RCC 7860 (cell line): ENCODE data around the gene TCF4.

Experiments used
- DNase-seq: peaks from one replicate; pipeline ENCODE4 v3.0.0-alpha.2; 2015; ENCODE audit warnings: low spot score
- FAIRE-seq: peaks from 2 replicates; lab custom pipeline; 2012; peaks lifted over from hg19 to GRCh38; lab: Jason Lieb, UNC

Gene TCF4

DNA sequence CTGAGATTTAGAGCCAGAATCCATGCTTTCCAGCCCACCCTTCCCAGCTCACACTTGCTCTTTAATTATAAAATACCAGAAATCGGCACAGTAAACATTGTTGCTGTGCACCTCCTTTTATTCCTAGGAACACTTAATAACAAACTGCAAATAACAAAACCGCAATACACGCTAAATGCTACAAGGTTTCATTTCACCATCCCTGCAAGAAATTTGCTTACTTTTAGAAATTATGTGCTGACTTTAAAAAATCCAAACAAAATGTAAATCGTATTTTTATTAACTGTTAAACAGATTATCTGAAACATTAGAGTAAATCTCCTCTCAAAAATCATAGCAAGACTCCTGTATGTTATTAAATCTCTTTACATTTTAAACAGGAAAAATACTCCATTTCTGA is 79.3 kb downstream of the TCF4 start:
- FAIRE-seq (no peak), DNase-seq (no peak)

DNA sequence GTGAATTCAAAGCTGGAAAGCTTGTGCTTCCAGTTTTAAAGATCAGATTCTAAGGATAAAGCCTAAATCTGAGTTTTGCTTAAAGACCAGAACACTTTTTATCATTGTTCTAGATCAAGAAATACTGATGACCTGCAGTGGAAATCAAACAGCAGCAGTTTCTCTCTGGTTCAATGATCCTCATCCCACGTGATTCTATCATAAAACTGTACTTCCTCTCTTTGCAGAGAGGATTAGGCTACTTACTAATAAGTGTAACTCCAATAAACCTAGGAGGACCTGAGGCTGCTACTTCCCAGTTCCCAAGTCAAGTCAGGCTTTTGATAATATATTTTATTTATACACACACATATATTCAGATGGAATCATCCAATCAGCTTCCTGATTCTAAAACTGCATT is 81.9 kb downstream of the TCF4 start:
- DNase-seq (no peak), FAIRE-seq (peak; percentile 48)

DNA sequence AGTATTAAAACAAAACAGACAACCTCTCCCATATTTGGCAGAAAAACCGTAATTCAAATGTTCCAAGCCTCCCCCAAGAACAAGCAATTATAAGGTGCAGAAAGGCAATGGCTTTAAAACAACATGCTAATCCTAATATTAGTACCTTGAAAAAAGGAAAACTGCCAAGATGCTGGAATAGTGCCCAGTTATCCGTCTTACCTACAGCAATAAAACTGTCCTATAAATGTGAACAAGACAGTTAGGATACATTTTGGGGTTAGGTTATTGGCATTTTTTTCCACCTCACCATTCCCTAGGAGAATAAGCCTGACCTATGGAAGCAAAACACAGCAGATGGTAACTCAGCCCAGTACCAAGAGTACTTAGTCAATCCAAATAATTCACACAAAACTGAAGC is 83.2 kb downstream of the TCF4 start:
- DNase-seq, result no peak

GRCh38 chr18:55503167-55503820 is 84.7 kb downstream of the TCF4 start:
- DNase-seq (peak; percentile 22), FAIRE-seq (no peak)

More for the DNA sequence above, 83.2 kb downstream of the TCF4 start:
- FAIRE-seq, result no peak

DNA sequence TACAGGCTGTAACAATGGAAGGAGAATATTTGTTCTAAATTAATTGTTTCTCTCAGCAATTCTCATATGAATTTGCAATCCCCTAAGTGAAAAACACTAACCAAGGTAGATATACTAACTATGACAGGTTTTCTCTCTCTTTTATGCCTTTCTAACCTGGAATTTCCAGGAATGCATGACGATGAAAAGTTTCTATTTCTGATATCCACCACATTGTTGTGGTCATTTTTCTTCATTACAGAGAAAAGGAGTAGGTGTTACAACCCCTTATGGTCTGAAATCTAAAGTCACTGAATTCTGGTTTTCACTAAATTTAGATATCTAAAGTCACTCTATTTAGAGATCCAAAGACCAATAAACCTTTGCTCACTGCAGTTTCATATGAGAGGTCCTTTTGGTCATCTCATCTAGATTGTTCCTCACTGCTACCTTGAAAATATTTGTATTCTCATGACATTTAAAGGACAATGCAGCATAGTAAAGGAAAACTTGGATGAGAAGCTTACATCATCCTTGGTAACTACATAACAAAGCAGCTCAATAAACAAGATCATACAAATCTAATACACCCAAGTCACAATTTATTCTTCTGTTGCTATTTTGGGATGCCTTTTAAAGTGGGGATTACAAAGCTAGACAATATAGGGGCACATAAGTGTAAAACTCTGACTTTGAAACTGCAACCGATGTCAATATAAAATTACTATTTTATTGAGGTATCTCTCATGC is 85.8 kb downstream of the TCF4 start:
- DNase-seq, result peak; percentile 36
- no peak for FAIRE-seq

DNA sequence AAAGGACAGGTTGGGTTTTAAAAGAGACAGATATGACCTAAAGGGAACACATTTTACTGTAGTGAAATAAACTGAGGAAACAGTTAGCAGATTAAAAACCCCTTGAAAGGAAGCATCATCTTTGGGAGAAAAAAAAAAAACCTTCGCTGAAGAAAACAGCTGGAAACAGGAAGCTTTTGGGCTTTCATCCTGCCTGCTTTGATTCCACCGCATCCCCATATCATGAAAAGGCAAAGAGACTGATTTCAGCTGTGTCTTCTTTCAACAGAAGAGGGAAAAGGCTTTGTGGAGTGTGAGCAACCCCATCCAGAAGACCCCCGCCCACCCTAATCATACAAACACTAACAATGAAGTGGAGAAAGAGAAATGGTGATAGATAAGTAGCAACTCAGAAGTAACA is 86.4 kb downstream of the TCF4 start:
- FAIRE-seq, result no peak
- DNase-seq, result no peak

- DNase-seq (peak; percentile 23), FAIRE-seq (peak; percentile 29)
These were observed 87.5 kb downstream of the TCF4 start for GRCh38 chr18:55500316-55501086.

GRCh38 chr18:55499526-55499925 is 88.5 kb downstream of the TCF4 start:
- DNase-seq (no peak), FAIRE-seq (no peak)

DNA sequence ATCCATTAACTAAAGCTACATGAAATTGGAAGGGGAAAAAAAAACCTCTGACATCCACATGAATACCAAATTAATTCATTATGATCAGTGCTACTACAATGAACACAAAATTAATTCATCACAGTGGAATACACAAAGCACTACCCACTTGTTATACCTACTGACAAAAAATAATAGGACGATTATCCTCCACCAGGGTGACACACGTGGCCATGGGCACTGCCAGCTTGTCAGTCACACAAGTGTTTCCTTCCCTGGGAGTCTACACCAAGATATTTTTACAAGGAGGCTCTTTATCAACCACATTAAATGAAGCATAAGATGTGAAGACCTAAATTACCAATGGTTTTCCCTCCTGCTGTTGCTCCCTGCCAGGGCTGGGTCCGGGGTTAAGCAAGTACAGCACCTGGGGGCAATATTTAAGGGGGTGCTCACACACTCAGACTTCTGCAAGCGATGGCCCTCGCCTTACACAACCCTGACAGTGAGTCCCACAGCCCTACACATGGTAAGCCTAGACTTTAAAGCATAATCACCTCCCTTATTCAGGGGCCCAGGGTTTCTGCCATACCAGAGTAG is 90.1 kb downstream of the TCF4 start:
- DNase-seq, result no peak
- no peak for FAIRE-seq

- peak; percentile 29 for DNase-seq
These were observed 93.1 kb downstream of the TCF4 start for GRCh38 chr18:55494899-55495298.

DNA sequence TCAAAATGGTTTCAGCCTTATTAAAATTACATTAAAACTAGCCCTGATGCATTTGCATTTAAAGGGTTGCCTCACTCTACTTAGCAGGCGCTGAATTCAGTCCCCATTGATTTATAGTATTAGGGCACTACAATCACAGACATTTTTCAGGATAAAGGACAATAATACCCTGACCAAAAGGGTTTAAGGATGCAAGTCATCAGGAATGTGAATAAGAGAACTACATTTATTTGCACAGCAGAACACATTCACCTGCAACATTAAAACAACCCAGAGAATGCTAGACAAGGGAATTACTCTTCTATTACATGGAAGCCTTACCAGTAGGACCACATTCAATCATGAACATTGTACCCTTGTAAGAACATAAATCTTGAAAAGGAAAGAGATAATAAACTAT is 93.6 kb downstream of the TCF4 start:
- no peak for FAIRE-seq
- DNase-seq, result no peak

More at GRCh38 chr18:55494899-55495298, 93.1 kb downstream of the TCF4 start:
- FAIRE-seq, result peak; percentile 90

DNA sequence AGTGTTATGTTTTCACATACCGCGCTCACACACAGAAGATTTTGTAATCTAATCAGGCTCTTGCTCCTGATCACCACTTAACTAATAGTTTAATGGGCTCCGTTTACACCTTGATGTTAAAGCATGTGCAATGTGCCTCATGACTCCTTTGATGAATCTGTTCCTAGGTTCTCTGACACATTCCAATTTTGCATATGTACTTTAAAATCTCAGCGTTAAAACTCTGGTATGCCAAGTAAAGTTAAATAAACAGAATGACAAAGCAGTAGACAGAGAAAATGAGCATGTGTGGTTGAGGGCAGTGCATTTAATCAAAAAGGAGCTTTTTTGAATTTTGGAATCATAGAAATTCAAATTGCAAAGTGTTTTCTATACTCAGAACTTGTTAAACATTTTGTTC is 96.4 kb downstream of the TCF4 start:
- FAIRE-seq (no peak), DNase-seq (no peak)

GRCh38 chr18:55489034-55489986 is 98.7 kb downstream of the TCF4 start:
- no peak for FAIRE-seq
- DNase-seq, result no peak

- DNase-seq (no peak), FAIRE-seq (no peak)
These were observed 99.5 kb downstream of the TCF4 start for GRCh38 chr18:55488473-55488872.

DNA sequence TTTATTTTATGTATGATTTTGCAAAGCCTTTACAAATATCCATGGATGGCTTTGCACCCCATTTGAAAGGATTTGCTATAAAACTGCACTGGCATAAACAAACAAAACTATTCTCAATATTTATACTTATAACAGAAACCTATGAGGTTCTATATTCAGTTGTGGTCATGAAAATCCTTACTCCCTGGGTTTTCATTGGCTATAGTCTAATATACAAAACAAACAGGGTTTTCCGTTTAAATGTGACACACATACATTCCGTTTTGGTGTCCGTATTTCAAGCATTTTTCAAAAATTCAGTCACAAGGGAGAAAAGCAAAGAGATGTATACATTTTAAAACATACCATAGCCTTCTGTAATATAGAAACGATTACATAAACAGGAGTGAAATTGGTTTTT is 100.0 kb downstream of the TCF4 start:
- no peak for FAIRE-seq
- DNase-seq, result no peak

GRCh38 chr18:55486936-55487335 is 101.1 kb downstream of the TCF4 start:
- DNase-seq (no peak), FAIRE-seq (no peak)

DNA sequence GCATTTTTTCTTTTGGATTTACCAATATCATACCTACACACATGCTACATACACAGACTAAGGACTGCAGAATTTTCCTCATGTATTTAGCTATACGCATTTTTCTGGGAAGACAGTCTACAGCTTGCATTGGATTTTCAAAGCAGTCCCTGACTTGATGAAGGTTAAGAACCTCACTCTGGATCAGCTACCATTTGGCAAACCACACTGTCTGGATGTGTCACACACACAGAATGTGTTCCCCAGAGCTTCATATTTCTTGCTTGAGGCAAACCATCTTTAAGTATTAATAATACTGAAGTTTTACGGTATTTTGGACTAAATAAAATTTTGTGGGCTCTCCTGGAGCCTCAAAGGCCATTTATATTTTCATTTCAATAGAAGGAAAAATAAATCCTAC is 102.3 kb downstream of the TCF4 start:
- FAIRE-seq, result no peak

DNA sequence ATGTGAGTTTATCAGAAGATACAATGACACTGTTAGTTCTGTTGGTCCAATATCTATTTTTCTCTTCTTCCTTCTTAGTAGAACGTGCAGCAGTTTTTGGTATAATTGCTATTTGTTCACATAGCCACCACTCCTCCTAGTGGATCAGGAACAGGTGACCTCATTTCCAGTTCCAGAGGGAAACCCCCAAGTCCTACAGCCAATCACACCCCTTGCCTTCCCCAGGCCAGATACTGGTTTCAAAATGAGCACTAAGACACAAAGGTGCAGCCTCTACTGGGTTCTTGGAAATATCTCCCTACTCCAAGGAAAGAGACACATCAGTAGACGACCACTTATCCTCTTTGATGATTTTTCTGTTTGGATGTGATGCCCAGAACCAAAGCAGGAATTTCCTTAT is 103.2 kb downstream of the TCF4 start:
- no peak for FAIRE-seq
- no peak for DNase-seq

More for the DNA sequence above, 102.3 kb downstream of the TCF4 start:
- DNase-seq, result no peak

- FAIRE-seq (no peak), DNase-seq (no peak)
These were observed 104.6 kb downstream of the TCF4 start for GRCh38 chr18:55483266-55483871.
